Superior temporal gyrus (tissue), 1 donor: ENCODE data around the gene ST3GAL6.

Experiments used
- DNase-seq: peaks from one replicate; pipeline ENCODE4 v3.0.0-alpha.2; 2016; ENCODE audit errors: extremely low spot score

ST3GAL6 gene

DNA sequence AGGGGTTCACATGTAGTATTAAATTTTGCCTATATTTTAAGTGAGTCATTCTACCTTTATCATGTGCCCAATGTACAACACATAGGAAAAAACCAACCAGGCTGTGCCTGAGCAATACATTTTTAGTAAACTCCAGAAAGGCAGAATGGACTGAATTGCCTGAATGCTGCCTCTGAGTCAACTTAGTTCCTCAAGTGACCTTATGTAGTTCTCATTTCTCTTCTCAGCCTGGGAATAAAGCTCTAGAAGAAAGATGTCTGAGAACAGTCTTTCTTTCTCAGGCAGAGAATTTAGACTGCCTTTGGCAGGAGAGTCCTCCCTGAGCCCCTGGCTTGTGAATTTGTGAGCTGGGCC lies 13.0 kb downstream of the ST3GAL6 start:
- no peak for DNase-seq

- no peak for DNase-seq
These were observed 14.1 kb downstream of the ST3GAL6 start for GRCh38 chr3:98777286-98777685.

DNA sequence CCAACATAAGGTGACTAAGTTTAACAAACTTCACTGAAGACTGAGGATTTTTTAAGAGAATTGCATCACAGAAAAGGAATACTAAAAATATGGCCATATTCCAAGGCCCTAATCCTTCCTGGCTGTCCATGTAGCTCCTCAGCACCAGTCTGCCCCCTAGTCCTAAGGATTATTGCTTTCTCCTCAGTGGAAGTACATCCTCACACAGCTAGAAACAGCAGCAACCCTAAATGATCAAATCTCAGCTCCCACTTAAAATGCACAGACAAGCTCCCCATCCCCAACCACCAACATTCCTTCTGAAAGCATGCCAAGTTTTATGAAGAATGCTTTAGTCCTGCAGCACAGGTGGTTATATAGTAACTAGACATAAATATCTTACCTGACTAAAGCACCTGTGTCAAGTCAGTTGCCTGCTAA lies 14.7 kb downstream of the ST3GAL6 start:
- no peak for DNase-seq

- DNase-seq = no peak
These were observed 15.2 kb downstream of the ST3GAL6 start for GRCh38 chr3:98778383-98778782.

DNA sequence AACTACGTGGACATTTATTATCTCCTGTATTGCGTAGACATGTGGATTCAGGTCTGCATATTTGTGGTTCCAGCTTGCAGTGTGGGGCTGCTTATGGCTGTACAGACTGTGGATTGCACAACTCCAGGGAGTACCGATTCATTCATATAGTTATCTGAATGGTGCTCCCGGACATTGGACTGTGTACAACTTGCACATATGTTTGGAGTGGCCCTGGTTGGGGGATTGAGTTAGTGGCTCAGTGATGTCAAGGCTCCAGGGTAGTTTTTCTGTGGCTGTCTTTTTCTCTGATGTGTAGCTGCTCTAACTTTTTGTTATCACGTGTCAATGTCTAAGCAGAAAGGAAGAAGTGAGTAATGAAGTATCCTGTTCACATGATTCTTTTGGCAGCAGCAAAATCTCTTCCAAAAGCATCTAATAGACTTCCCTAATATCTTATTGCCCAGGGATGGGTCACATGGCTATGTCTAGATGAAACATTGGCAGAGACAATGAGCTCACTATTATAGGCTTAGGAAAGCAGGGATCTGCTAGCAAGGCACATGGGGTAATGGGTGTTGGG lies 15.8 kb downstream of the ST3GAL6 start:
- DNase-seq = no peak

- peak; percentile 87 for DNase-seq
These were observed 16.6 kb downstream of the ST3GAL6 start for GRCh38 chr3:98779541-98780335.

DNA sequence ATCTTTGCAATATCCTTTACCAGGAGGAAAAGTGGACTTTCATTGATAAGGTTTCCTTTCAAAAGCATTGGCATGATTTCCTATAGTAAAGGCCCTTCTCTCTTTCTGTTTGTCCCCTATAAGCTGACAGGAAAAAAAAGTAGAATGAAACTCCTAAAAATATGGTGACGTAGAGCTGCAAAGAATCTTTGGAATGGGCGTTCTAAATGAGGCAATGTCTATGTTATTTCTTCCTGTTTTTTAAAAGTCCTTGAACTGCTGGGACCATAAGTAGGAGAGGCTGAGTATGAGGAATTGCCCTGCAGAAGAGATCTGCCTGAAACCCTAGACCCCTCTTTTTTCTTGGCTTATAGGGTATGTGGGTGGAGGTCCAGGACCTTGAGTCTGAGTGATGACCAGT lies 17.2 kb downstream of the ST3GAL6 start:
- DNase-seq = no peak

DNA sequence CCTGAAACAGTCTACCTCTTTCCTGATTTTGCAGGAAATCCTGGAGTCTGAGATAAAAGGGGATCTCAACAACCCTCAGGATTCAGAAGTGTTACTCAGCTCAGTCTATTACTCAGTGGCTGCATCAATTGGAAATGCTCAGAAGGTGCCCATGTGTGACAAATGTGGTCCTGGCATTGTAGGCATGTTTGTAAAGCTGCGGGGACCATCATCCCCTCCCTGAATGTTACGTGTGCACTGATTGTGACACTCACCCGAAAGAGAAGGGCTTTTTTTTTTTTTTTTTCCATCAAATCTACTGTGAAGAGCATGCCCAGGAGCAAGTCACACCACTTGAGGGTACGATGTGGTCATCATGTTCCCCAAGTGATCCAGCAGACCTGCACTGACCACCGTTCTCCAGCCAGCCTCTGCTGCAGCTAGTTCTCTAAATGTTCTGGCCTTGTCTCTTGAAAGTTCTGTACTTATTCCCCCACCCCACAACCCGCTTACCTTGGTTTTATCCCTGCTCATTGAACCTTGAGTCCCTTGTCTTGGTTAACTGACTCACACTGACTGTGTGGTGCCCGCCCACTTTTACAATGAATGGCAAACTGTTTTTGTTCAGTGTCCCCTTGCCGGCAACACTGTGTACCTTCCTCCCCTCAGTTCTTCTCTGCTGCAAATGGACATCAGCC lies 19.8 kb downstream of the ST3GAL6 start:
- no peak for DNase-seq

DNA sequence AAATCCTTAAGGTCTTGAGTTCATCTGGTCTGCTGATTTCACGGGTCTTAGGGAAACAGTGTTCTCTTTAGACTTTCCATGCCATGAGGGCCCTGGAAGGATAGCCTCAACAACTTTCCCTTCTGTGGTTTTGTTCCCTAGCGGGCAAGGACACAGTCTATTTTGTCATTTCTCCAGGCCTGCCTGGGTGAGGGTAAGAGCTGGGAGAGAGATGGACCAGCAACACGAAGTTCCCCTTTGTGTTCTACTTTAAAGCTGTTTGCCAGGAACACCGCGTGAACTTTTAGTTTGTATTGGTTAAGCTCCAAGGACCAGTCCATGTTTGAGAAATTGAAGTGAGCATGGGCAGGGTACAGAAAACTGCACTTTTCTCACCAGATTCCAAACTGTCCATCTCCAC lies 20.9 kb downstream of the ST3GAL6 start:
- DNase-seq = no peak

- DNase-seq = no peak
These were observed 21.8 kb downstream of the ST3GAL6 start for GRCh38 chr3:98784666-98785600.

GRCh38 chr3:98786364-98787006 lies 23.3 kb downstream of the ST3GAL6 start:
- no peak for DNase-seq

- DNase-seq = no peak
These were observed 24.0 kb downstream of the ST3GAL6 start for GRCh38 chr3:98787181-98787580.

- DNase-seq = no peak
These were observed 25.5 kb downstream of the ST3GAL6 start for GRCh38 chr3:98788651-98789050.

GRCh38 chr3:98791341-98792325 lies 28.5 kb downstream of the ST3GAL6 start:
- DNase-seq = no peak

DNA sequence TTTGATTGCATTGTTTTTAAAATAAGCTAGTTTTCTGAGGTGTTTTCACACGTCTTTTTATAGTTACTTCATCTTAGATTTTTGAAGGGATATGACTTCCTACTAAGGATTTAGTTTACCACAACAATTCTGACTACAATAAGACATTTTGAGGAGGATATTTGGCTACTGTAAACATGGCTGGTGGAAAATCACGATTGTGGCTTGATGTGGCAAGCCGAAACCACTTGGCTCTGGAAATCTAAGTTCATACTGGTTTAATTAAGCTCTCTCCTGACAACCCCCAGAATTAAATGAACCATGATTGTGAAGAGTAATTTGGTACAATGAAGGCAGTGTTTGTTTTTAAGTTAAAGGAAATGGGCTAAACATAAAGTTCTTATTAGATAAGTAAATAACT lies 30.8 kb downstream of the ST3GAL6 start:
- DNase-seq = no peak

DNA sequence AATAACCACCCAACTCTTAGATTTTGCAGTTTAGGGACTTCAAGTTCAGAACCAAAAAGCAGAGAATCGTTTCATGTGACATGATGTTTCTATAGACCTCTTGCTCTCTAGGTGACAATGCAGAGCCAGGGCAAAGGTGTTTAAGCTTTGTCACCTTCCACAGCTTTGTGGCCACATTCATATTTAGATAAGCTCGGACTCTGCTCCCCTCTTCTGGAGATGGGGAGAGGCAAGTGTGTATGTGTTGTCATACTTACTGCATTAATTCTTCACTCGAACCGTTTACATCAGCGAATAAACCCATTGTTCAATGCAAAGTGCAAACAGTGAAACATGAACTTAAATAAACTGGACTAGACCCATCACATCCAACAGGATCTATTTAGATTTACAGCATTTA lies 33.2 kb downstream of the ST3GAL6 start:
- no peak for DNase-seq

DNA sequence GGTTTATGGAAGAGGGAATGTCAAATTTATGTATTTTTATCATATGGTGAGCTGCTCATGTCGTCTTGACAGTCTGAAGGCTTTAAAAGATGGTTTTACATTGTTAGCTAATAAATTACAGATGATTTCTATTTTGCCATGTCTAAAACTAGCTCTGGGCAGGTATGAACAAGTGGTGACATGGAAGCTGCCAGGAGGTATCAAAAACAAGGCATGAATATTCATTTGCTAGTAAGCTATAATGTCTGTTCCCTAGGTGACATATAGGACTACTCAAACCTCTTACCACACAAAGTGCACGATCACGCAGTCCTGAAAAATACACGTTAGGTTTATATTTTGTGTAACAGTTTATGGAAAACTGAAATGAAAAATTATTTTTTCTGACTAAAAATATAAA lies 34.8 kb downstream of the ST3GAL6 start:
- peak; percentile 26 for DNase-seq

DNA sequence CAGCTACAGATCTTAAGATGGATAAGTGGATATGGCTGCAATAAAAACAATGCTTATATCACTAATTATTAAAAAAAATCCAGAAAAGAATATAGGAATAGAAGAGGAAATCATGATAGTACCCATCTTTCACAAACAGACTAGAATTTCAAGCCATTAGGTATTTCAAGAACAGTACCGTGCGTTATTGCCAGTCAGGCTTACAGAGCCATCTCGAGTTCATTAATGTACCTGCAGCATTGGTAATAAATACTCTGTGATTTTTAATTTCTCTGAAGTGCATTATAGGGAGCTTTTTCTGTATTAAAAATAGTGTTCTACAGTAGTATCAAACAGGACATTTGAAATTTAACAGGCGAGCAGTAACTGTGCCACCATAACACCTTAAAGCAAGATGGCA lies 35.7 kb downstream of the ST3GAL6 start:
- DNase-seq = peak; percentile 13

GRCh38 chr3:98799479-98799878 lies 36.3 kb downstream of the ST3GAL6 start:
- DNase-seq = no peak

DNA sequence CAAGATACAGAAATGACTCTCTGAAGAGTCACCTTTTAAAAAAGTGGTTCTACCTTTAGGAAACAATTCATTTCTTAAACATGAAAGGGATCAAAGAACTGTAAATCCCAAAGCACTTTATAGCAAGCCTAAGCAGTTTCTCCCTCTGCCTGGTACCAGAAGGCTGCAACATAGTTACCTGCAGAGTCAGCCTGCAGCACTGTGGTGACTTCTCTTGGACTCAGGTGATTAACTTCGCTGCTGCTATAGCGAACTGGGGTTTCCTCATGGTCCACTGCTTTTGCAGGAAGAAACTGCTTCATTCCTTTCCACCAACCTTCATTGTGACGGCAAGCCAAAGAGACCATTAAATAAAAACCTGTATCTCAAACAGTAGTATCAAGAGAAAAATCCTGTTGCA lies 37.3 kb downstream of the ST3GAL6 start:
- no peak for DNase-seq
